ENCODE results near the gene GPX2. TPM values are rescaled to one million over a fixed set of nuclear protein-coding genes. Genes with fewer than 3 reads are reported as not detected.

Gene GPX2
- total RNA-seq, 6 donors from 2014 or later, result 0.91 to 9.5 (median 2.2) TPM

DNA sequence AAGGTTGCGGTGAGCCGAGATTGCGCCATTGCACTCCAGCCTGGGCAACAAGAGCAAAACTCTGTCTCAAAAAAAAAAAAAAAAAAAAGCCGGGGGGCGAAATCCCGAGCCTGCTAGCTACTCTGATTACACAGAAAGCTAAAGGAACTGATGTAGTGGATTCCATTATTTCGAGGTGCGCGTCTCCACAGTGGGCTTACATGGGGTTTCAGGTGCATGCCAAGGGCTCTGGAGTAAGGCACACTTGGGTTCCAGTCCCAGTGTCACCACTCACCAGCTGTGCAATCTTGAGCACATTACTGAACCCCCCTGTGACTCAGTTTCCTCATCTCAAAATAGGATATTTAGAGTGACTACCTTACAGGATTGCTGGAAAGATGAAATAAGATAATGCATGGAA, 31.3 kb upstream of the GPX2 start:
- H3K27me3 ChIP-seq, result no peaks in the 10 kb centered on the region
- ATAC-seq (ENCODE audit: low FRiP score in 2 of 2) (no peak), DNase-seq (no peak)
- peaks cover 9 to 21% (median 16%) of the 10 kb centered on the region in 4 donors for H3K4me1 ChIP-seq
- H3K36me3 ChIP-seq, result no peaks in the 10 kb centered on the region
- no peaks in the 10 kb centered on the region for H3K9me3 ChIP-seq
- no peak overlapping the region for H3K27ac ChIP-seq
- WGBS, 2 donors, result 81 to 95% methylated on average over 8 to 9 of the region's 9 CpGs
- H3K4me3 ChIP-seq, result no peak overlapping the region
- TF ChIP-seq, protein P1, sequence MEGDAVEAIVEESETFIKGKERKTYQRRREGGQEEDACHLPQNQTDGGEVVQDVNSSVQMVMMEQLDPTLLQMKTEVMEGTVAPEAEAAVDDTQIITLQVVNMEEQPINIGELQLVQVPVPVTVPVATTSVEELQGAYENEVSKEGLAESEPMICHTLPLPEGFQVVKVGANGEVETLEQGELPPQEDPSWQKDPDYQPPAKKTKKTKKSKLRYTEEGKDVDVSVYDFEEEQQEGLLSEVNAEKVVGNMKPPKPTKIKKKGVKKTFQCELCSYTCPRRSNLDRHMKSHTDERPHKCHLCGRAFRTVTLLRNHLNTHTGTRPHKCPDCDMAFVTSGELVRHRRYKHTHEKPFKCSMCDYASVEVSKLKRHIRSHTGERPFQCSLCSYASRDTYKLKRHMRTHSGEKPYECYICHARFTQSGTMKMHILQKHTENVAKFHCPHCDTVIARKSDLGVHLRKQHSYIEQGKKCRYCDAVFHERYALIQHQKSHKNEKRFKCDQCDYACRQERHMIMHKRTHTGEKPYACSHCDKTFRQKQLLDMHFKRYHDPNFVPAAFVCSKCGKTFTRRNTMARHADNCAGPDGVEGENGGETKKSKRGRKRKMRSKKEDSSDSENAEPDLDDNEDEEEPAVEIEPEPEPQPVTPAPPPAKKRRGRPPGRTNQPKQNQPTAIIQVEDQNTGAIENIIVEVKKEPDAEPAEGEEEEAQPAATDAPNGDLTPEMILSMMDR (IDR thresholded peaks at IDR 0.05), result no peak
- TF ChIP-seq POLR2AphosphoS5 (IDR thresholded peaks at IDR 0.05) (no peak), EP300 (IDR thresholded peaks at IDR 0.05) (no peak), POLR2A (IDR thresholded peaks at IDR 0.05) (no peak)

GRCh38 chr14:64973026-64973442, 30.5 kb upstream of the GPX2 start:
- ATAC-seq (ENCODE audit: low FRiP score in 2 of 2) (no peak), DNase-seq (no peak)
- 86 to 89% methylated on average over 8 of the region's 8 CpGs for WGBS, 2 donors
- TF ChIP-seq EP300 (IDR thresholded peaks at IDR 0.05) (no peak), POLR2AphosphoS5 (IDR thresholded peaks at IDR 0.05) (no peak), POLR2A (IDR thresholded peaks at IDR 0.05) (no peak)
- TF ChIP-seq, protein P1 (IDR thresholded peaks at IDR 0.05), result no peak
- Histone ChIP-seq H3K27ac (no peak overlapping the region), H3K9me3 (no peaks in the 10 kb centered on the region), H3K36me3 (no peaks in the 10 kb centered on the region), H3K27me3 (no peaks in the 10 kb centered on the region), H3K4me3 (no peak overlapping the region), H3K4me1 (peaks cover 9 to 21% (median 16%) of the 10 kb centered on the region in 4 donors)

GRCh38 chr14:64971943-64972791, 29.6 kb upstream of the GPX2 start, which contains the start of gene RAB15:
Gene RAB15 (minus strand): TSS chr14:64972336. CDS start chr14:64972076, 260 bp downstream.
- H3K9me3 ChIP-seq, result no peaks in the 10 kb centered on the region
- peaks cover 9 to 21% (median 16%) of the 10 kb centered on the region in 4 donors for H3K4me1 ChIP-seq
- H3K27me3 ChIP-seq, result no peaks in the 10 kb centered on the region
- 0 to 8% methylated on average over 8 to 9 of the region's 96 CpGs for WGBS, 2 donors
- peak in 1 of 2 donors; percentile 86 for ATAC-seq (ENCODE audit: low FRiP score in 2 of 2)
- DNase-seq, result peak; percentile 24 to 91
- peak within 1 kb of the TSS in 2 of 4 donors; percentile 30 to 76 for H3K27ac ChIP-seq
- TF ChIP-seq EP300 (IDR thresholded peaks at IDR 0.05), result no peak
- TF ChIP-seq, protein P1 (IDR thresholded peaks at IDR 0.05), result peak in 2 of 6 experiments; percentile 15 to 44
- H3K36me3 ChIP-seq, result no peaks in the 10 kb centered on the region
- H3K4me3 ChIP-seq, result peak within 1 kb of the TSS; percentile 70 to 85 (median 74)

DNA sequence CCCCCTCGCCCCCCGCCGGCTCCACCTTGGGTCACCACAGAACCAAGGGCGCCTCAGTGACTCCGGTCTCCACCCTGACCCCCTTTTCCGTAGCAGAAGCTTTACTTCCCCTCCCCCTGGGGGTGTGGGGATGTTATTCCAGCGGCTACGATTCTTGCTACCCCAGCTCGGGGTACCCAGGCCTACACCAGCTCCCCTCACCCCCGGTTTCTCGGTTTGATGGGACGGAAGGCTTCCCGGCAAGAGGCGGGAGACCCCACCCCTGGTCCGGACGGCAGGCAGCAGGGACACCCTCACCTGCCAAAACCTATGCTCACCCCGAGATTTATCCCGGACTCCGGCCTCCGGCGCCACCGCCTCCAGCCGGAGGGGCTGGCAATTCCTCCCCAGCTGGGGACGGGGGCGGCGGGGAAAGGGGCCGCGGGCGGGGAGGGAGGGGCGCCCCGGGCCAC, 29.0 kb upstream of the GPX2 start:
- peaks cover 9 to 26% (median 17%) of the 10 kb centered on the region in 4 donors for H3K4me1 ChIP-seq
- TF ChIP-seq, protein P1 (IDR thresholded peaks at IDR 0.05), result no peak
- TF ChIP-seq POLR2A (IDR thresholded peaks at IDR 0.05), result no peak
- no peak for TF ChIP-seq POLR2AphosphoS5 (IDR thresholded peaks at IDR 0.05)
- no peak for TF ChIP-seq EP300 (IDR thresholded peaks at IDR 0.05)
- ATAC-seq (ENCODE audit: low FRiP score in 2 of 2), result peak in 1 of 2 donors; percentile 5
- H3K9me3 ChIP-seq, result no peaks in the 10 kb centered on the region
- H3K27me3 ChIP-seq, result no peaks in the 10 kb centered on the region
- no peaks in the 10 kb centered on the region for H3K36me3 ChIP-seq
- H3K4me3 ChIP-seq, result peak overlapping the region; percentile 58 to 85 (median 72)
- WGBS, 2 donors, result 7 to 9% methylated on average over 9 to 23 of the region's 31 CpGs
- DNase-seq, result no peak
- peak overlapping the region in 1 of 4 donors; percentile 76 for H3K27ac ChIP-seq

Data from upper lobe of left lung (tissue), 6 donors.